Stimulated activated CD8-positive, alpha-beta memory T cell treated with anti-CD3 and anti-CD28 coated beads, Interleukin-7, amount 100 ng/mL, for 1 hour (primary cell): Measurements from ENCODE around the gene LRRC18.

Experiments used
- DNase-seq, 2 donors: peaks; one replicate each; pipeline ENCODE4 v3.0.0-alpha.2; 2020; ENCODE audit warnings: low read depth in 2 of 2

Gene LRRC18

DNA sequence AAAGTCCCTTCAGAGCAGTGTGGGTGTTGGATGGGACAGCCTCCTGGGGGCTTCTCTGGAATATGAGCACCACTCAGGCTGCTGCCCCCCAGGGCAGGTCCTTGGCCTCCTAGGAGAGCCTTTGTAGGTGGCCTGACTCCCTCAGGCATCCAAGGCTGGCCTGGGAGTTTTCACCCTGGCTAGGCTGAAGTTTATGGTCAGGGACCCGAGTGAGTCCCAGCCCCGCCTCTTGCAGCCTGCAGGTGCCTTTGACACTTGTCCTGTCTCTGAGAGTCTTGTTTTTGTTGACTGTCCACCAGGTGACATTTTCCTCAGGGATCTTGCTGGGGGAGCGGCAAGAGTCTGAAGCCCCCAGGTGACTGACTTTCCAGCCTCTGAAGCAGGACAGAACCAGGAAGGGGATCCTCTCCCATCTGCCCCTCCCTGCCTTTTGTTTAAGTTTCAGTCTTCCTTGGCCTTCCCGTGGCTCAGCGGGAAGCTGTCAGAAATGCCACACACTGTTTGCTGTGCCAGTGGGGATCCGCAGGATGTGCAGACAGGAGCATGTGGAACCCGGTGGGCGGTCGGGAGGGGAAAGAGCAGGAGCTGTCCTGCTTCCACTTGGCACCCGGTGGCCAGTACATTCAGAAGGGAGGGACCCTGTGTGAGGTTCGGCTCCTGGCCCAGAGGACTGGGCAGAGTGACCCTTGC, 59.5 kb downstream of the LRRC18 start:
- DNase-seq: no peak

DNA sequence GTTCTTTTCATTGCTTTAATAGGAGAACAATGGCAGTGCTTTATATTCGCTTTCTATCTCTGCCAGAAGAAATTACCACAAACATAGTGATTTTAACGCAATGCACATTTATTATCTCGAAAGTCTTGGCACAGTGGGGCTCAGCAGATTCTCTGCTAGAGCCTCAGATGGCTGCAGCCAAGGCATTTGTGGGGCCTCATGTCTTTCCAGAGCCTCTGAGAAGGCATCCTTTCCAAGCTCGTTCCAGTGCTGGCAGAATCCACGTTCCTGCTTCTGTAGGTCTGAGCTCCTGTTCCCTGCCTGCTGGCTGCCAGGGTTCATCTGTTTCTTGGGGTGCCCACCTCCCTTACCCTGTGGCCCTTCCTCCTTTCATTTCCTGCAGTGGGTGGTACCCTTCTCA, 60.2 kb downstream of the LRRC18 start:
- DNase-seq: no peak

DNA sequence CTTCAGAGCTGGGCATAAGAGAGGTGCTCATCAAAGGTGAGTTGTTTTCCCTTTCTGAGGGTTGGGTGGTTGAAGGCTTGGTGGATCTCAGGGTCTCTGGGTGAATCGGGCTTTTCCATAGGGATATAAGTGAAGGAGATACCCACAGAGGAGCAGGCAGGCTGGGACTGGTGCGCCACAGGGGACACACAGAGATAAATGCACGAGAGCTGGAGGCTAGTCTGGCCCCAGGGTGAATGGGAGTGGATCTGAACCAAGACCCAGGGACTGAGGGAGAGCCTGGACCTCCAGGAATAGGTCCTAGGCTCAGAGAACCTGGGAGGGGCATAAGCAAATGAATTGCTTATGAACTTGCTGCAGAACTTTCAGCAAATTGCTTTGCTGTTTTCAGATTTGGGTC, 61.5 kb downstream of the LRRC18 start:
- no peak for DNase-seq

DNA sequence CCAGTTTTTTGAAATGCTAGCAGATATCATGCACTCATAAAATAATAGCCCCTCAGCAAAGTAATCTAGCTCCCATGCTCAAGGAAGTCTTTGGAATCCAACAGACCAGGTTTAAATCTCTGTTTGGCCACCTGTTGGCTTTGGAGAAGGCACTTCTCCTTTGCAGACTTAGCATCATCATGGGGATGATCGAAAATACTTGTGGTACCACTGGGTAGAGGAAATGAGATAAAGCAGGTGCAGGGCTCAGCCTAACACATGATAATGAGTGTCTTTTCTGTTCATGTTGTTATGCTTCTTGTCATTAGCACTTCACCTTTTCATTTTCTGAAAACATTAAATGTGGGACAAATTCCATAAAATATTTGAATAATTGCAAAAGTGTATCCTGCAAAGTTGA, 67.4 kb downstream of the LRRC18 start:
- DNase-seq: no peak
